GM10847 (cell line): ENCODE results near the gene MAGI2.

Experiments
- POLR2A ChIP-seq: IDR thresholded peaks from 2 replicates; pipeline ENCODE4 v1.6.1; 2011; ENCODE audit not compliant: insufficient read length; ENCODE audit errors: extremely low read depth

Gene MAGI2

GRCh38 chr7:78346827-78347226 lies 1106.6 kb downstream of the MAGI2 start:
- TF ChIP-seq POLR2A: no peak

GRCh38 chr7:78345979-78346378 lies 1107.5 kb downstream of the MAGI2 start:
- no peak for TF ChIP-seq POLR2A

GRCh38 chr7:78345293-78345911 lies 1108.1 kb downstream of the MAGI2 start:
- TF ChIP-seq POLR2A: no peak

- TF ChIP-seq POLR2A: no peak
Observed at GRCh38 chr7:78334426-78334825, 1119.0 kb downstream of the MAGI2 start.

- no peak for TF ChIP-seq POLR2A
Observed at GRCh38 chr7:78333530-78334425, 1119.7 kb downstream of the MAGI2 start.

- no peak for TF ChIP-seq POLR2A
Observed at GRCh38 chr7:78329001-78329655, 1124.3 kb downstream of the MAGI2 start.

GRCh38 chr7:78327718-78328117 lies 1125.7 kb downstream of the MAGI2 start:
- TF ChIP-seq POLR2A: no peak

GRCh38 chr7:78326876-78327275 lies 1126.6 kb downstream of the MAGI2 start:
- no peak for TF ChIP-seq POLR2A

- no peak for TF ChIP-seq POLR2A
Observed at GRCh38 chr7:78326189-78326588, 1127.3 kb downstream of the MAGI2 start.

- no peak for TF ChIP-seq POLR2A
Observed at GRCh38 chr7:78323118-78323517, 1130.3 kb downstream of the MAGI2 start.

GRCh38 chr7:78317371-78317770 lies 1136.1 kb downstream of the MAGI2 start:
- TF ChIP-seq POLR2A: no peak

- TF ChIP-seq POLR2A: no peak
Observed at GRCh38 chr7:78316110-78316509, 1137.4 kb downstream of the MAGI2 start.

GRCh38 chr7:78315119-78315518 lies 1138.3 kb downstream of the MAGI2 start:
- no peak for TF ChIP-seq POLR2A

- no peak for TF ChIP-seq POLR2A
Observed at GRCh38 chr7:78311181-78311580, 1142.3 kb downstream of the MAGI2 start.

- TF ChIP-seq POLR2A: no peak
Observed at GRCh38 chr7:78307892-78308291, 1145.6 kb downstream of the MAGI2 start.

GRCh38 chr7:78306634-78307033 lies 1146.8 kb downstream of the MAGI2 start:
- no peak for TF ChIP-seq POLR2A
